Glutamatergic neuron (in vitro differentiated cells): ENCODE measurements around the gene C1QTNF12. TPM values are rescaled to one million over a fixed set of nuclear protein-coding genes. Genes with fewer than 3 reads are reported as not detected.

Experiments used
- DNase-seq: peaks from one replicate; pipeline ENCODE4 v3.0.0; 2022
- H3K27ac Mint-ChIP-seq: one replicate; pipeline ENCODE4 v1.8.0; 2020; ENCODE audit warnings: mild to moderate bottlenecking, mixed read lengths, inconsistent platforms; ENCODE audit not compliant: unreplicated experiment
- H3K27me3 Mint-ChIP-seq: one replicate; pipeline ENCODE4 v1.8.0; 2020; ENCODE audit warnings: mild to moderate bottlenecking, moderate library complexity, mixed read lengths, inconsistent platforms; ENCODE audit not compliant: unreplicated experiment
- H3K36me3 Mint-ChIP-seq: one replicate; pipeline ENCODE4 v1.8.0; 2020; ENCODE audit warnings: mild to moderate bottlenecking, mixed read lengths, inconsistent platforms; ENCODE audit not compliant: unreplicated experiment
- H3K4me1 Mint-ChIP-seq: one replicate; pipeline ENCODE4 v1.8.0; 2020; ENCODE audit warnings: mild to moderate bottlenecking, low read depth, mixed read lengths, inconsistent platforms; ENCODE audit not compliant: unreplicated experiment
- H3K4me3 Mint-ChIP-seq: one replicate; pipeline ENCODE4 v1.8.0; 2020; ENCODE audit warnings: mild to moderate bottlenecking, mixed read lengths, inconsistent platforms; ENCODE audit not compliant: unreplicated experiment
- H3K9me3 Mint-ChIP-seq: one replicate; pipeline ENCODE4 v1.8.0; 2020; ENCODE audit warnings: mild to moderate bottlenecking, moderate library complexity, mixed read lengths, inconsistent platforms; ENCODE audit not compliant: unreplicated experiment
- total RNA-seq: library from RNA; stranded (reverse); fragmentation: NEBNext Ultra II Directional; extraction: Animal tissue kit (Norgen Biotek cat#: 25700); gene quantifications from one replicate; pipeline ENCODE4 v1.2.1, GENCODE V29; 2021; ENCODE audit not compliant: unreplicated experiment
- TF ChIP-seq, protein P1 (sequence below): fragments of 200-600 bp; sonication (generic); IDR thresholded peaks from one replicate; pipeline ENCODE4 v1.5.0; 2021; ENCODE audit not compliant: partially characterized antibody, unreplicated experiment

The C1QTNF12 gene
- total RNA-seq, 1 donor from 2014 or later = 9.1 TPM

DNA sequence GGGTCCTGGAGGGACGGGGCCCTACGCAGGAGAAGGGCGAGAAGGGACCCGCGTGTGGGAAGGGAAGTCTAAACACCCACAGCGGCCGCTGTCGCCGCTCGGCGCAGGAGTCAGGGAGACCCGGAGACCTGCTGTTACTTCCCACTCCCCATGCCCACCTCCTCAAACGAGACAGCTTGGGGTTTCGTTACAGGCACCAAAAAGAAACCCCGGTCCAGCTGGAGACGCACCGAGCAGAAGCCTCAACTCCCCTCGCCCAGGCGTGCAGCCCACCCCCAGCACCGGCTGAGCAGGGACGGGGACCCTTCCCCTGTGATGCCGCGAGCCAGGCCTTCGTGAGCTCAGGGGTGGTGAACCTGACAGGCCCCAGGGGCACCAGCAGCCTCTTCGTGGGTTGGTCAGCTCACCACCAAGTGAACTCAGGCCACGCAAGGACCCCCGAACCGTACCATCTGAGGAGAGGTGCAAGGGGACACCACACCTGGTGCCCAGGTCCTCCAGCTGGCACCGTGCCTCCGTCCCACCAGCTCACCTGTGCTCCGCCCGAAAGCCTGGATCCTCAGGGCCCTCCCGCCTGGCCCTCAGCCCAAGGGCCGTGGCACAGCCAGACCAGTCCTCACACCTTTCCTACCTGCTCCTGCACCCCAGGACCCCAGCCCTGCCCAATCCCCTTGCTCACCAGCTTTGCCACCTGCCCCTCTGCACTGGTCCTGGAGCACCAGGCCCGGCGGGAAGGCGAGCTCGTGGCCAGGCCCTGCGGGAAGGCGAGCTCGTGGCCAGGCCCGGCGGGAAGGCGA lies 19.8 kb downstream of the C1QTNF12 start:
- Mint-ChIP-seq H3K36me3 (peaks cover 6% of the 10 kb centered on the region), H3K27me3 (peaks cover 18% of the 10 kb centered on the region), H3K27ac (no peak overlapping the region), H3K9me3 (peaks cover 12% of the 10 kb centered on the region), H3K4me1 (peaks cover 9% of the 10 kb centered on the region), H3K4me3 (no peak overlapping the region)
- no peak for DNase-seq
- TF ChIP-seq, protein P1, sequence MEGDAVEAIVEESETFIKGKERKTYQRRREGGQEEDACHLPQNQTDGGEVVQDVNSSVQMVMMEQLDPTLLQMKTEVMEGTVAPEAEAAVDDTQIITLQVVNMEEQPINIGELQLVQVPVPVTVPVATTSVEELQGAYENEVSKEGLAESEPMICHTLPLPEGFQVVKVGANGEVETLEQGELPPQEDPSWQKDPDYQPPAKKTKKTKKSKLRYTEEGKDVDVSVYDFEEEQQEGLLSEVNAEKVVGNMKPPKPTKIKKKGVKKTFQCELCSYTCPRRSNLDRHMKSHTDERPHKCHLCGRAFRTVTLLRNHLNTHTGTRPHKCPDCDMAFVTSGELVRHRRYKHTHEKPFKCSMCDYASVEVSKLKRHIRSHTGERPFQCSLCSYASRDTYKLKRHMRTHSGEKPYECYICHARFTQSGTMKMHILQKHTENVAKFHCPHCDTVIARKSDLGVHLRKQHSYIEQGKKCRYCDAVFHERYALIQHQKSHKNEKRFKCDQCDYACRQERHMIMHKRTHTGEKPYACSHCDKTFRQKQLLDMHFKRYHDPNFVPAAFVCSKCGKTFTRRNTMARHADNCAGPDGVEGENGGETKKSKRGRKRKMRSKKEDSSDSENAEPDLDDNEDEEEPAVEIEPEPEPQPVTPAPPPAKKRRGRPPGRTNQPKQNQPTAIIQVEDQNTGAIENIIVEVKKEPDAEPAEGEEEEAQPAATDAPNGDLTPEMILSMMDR = no peak

DNA sequence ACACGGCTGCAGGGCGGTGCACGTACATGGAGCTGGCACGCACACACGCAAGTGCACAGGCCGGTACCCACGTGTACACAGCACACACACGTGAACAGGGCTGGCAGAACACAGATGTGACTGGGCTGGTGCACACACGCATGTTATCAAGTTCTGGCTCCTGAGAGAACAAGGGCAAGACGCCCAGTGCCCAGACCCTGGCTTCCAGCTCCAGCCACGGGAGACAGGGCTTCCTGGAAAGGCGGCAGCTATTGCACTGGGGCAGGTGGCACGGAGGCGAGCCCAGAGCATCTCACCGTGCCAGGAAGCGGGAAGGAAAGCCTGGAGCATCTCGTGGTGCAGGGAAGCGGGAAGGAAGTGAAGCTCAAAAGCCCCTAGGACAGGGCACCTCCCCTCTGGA lies 20.6 kb downstream of the C1QTNF12 start:
- TF ChIP-seq, protein P1 = no peak
- Mint-ChIP-seq H3K27me3 (peaks cover 18% of the 10 kb centered on the region), H3K27ac (no peak overlapping the region), H3K36me3 (peaks cover 6% of the 10 kb centered on the region), H3K4me3 (no peak overlapping the region), H3K9me3 (peaks cover 9% of the 10 kb centered on the region), H3K4me1 (peaks cover 9% of the 10 kb centered on the region)
- DNase-seq = no peak

DNA sequence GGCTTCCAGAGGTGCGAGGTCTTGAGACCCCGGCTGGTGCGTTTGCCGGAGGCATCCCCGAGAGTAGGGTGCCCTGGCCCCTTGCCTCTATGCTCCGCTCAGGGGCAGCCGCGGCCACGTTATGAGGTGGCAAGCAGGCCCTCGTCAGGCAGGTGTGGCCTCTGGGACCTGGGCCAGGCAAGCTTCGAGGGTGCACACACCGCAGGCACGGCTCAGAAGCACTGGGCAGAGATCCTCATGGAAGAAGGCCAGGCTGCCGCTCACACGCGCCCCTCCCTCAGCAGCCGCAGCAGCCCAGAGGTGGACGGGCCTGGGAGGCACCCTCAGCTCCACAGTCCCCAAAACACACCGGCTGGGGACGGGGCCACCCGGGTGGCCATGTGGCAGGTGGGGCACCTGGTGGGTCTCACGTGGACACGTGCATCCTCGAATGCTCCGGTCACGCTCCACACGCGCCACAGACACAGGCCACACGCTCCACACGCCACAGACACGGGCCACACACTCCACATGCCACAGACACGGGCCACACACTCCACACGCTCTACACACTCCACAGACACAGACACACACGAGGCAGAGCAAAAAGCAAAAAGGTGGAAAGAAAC lies 21.2 kb downstream of the C1QTNF12 start:
- DNase-seq = no peak

DNA sequence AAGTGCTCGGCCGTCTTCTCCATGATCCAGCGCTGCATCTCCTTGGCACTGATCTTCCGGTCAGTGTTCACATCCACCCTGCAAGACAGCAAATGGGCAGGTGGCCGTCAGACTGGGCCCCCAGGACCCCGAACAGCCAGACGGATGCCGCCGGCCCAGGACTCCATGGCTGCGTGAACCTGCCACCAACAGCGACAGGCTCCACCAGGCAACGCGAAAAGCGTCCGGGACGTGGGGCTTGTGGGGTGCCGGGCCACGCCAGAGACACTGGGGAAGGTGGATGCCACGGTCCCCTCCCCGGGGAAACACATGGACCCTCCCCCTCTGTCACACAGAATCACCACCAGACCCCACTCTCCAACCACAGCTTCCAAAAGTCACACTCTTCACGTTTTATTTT lies 22.6 kb downstream of the C1QTNF12 start:
- H3K9me3 Mint-ChIP-seq = no peaks in the 10 kb centered on the region

More for the DNA sequence above, 21.2 kb downstream of the C1QTNF12 start:
- H3K27ac Mint-ChIP-seq = no peak overlapping the region
- H3K36me3 Mint-ChIP-seq = peaks cover 6% of the 10 kb centered on the region
- peaks cover 6% of the 10 kb centered on the region for H3K4me1 Mint-ChIP-seq
- TF ChIP-seq, protein P1 = no peak
- no peak overlapping the region for H3K4me3 Mint-ChIP-seq
- peaks cover 17% of the 10 kb centered on the region for H3K27me3 Mint-ChIP-seq
- peaks cover 6% of the 10 kb centered on the region for H3K9me3 Mint-ChIP-seq

More for the DNA sequence above, 22.6 kb downstream of the C1QTNF12 start:
- H3K4me1 Mint-ChIP-seq = no peaks in the 10 kb centered on the region
- no peak overlapping the region for H3K4me3 Mint-ChIP-seq
- TF ChIP-seq, protein P1 = no peak
- H3K27ac Mint-ChIP-seq = no peak overlapping the region
- peaks cover 11% of the 10 kb centered on the region for H3K27me3 Mint-ChIP-seq
- H3K36me3 Mint-ChIP-seq = peaks cover 6% of the 10 kb centered on the region
- no peak for DNase-seq
